Stimulated activated CD4-positive, alpha-beta T cell treated with anti-CD3 and anti-CD28 coated beads, Interleukin-1b, Interleukin-23, amount 100 ng/mL, for 4 hours (primary cell): ENCODE results near the gene SERPINB4.
"Not testable (repeated sequence)": the region's sequence is repeated elsewhere in the genome, so short reads cannot be mapped to it uniquely, and the experiment has no call there.

Source experiments
- DNase-seq, 2 donors: peaks; one replicate each; pipeline ENCODE4 v3.0.0-alpha.2; 2020; ENCODE audit warnings: low read depth in 2 of 2

SERPINB4 gene

DNA sequence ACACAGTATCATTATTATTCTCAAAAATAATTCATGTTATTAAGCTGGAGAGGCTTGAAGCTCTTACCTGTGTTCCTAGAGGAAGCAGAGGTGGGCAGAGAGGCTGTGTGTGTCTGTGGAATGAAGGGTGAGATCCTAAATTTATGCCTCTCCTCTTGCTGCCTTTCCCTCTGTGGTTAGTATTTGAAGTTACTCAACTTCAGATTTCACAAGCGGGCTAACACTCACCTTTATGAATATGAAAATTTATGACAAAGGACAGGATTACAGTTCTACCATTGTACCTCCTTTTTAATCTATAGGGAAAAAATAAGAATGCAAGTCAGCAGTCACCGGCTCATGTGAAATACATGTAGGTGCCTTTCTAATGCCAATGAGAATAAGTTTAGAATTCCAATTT is at the start of gene SERPINB4:
TSS of gene SERPINB4 (minus strand) at position 115 of the 400 bp plus-strand sequence. CDS start 679 bp downstream, outside the sequence.
- DNase-seq = not testable (repeated sequence)

DNA sequence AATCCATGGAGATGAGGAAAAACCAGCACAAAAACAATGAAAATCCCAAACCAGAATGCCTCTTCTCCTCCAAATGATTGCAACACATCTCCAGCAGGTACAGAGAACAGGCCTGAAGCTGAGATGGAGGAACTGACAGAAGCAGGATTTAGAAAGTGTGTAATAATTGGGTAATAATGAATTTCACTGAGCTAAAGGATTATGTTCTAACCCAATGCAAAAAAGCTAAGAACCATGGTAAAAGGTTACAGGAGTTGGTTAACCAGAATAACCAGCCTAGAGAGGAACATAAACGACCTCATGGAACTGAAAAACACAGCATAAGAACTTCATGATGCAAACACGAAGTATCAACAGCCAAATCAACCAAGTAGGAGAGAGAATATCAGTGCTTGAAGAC is 45.0 kb upstream of the SERPINB4 start:
- no peak for DNase-seq

DNA sequence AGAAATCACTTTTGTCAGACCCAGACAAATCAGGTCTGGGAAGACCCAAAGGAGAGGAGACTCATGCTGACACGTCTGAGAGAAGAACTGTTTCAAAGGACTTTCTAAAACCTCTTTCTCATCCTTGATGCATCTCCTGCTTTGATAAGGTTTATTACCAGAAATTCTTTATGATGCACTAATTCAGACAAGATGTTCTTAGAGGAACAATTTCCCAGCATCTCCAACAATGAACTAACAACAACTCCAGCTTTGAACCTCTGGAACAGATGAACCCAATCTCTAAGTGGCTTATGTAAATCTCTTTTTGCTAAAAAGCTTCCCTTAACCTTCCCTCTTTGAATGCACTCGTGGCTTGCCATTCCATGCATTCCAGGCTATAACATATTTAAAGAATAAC is 42.8 kb upstream of the SERPINB4 start:
- no peak for DNase-seq

DNA sequence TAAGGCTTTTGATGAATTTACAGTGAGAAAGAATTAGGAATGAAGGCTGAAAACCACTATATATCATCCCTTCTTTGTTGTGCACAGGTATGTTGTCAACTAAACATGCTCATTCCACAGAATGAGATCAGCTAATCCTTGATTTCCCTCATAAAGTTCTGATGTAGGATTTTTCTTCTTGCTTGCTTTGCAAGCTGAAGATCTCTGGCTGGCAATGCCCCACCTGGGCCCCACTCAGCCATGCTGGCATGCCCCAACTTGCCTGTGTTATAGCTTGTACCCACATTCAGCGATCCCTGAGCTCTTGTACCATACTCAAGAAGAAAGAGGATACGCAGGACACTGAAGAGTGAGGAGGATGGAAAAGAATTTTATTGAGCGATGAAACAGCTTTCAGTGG is 40.7 kb upstream of the SERPINB4 start:
- DNase-seq = no peak

DNA sequence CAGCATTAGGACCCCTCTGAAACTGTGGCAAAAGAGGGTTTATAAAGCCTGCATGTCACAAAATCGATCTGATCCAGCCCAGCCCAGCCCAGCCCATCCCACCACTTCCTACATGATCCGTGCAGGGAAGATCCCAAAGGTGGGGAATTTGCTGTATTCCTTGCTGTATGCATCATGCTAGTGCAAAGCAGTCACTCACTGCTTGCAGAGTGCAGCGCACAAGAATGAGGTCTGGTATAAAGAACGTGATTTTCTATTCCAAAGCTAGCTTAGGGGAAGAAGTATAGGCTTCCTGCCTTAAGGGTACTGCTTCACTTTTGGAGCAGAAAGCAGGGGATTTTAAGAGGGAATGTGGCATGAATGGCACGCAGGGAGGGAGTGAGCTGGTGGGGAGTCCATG is 39.8 kb upstream of the SERPINB4 start:
- no peak for DNase-seq

DNA sequence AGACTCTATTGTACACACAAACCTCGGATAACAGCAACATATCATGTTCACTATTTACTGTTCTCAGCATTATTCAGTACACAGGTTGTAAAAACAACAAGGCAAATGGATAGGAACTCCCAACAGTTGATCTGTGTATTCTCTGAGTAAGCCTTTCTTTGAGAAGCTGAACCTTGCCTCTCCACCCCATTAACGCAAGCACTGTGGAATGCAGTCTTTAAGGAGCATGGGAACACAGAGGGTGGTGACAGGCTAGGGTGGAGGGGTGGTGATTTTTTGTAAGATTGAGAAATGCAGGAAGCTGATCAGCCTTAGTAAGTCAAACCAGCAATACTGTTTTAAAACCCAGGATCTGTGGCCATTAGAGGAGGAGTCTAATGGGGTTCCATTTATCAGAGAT is 39.1 kb upstream of the SERPINB4 start:
- no peak for DNase-seq

DNA sequence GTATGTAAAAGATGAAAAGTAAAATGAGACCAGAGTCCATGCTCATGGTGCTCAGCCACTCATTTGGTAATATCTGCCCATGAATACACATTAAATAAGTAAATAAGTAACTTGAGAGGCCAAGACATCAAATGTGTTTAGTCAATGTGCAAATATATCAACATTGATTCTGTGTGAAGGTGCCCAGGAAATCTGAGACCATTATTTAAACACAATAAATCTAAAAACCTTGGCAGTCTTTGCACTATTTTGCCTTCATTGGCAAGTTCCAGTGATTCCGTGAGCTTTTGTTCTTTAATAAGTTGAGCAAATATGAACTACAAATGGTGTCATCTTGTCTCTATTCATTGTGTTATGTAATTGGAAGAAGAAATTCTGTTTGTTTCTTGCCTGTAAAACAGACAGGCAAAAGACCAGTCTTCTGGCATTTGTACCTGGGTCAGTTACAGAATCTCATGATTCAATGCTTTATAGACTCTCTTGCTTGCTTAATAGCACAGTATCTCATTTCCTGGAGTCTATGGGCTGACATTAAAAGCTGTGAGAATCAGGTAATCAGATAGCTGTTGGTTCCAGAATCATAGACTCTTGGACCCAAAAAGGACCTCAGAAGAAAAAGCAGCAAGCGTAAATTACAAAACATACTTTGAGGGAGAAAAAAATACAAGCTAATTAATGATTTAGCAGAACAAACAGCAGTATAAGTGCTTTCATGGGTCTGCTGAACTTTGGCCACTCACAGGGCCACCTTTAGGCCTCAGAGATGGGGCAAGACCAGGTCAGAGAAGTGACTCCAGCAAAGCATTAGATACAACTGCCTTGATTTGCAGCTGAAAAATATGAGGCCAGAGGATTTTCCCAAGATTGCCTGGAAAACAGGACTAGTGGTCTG is 37.6 kb upstream of the SERPINB4 start:
- no peak for DNase-seq

DNA sequence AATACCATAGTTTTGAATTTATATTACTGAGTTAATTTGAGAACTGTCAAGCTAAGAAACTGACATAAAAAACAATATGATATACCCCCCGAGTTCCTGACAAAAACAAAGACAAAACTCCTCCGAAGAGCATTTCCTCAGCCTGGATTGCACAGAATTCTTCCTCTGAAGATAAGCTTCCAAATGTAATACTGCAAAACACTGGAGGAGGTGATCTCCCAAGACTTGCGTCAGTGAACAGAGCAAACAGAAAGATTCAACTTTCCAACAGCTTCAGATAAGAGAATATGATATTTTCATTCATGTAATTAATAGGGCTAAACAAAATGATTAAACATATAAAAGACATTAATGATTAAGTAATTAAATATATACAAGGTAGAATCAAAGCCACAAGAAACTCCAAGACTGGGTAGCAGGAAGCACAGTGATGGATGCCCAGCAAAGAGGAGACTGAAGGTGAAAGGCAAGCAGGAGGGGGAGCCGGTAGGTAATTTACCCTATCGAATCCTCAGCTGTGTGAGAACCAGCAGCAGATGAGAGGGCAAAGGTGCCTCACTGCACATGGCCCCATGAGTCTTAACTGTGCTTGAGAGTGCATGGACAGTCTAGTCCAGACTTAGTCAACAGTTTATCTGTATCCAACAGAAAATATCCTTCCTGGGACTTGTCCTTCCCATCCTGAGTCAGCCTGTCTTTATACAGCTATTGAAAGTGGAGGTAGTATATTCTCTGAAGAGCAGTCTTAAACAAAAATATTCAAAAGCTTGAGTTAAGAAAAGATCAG is 36.0 kb upstream of the SERPINB4 start:
- no peak for DNase-seq

DNA sequence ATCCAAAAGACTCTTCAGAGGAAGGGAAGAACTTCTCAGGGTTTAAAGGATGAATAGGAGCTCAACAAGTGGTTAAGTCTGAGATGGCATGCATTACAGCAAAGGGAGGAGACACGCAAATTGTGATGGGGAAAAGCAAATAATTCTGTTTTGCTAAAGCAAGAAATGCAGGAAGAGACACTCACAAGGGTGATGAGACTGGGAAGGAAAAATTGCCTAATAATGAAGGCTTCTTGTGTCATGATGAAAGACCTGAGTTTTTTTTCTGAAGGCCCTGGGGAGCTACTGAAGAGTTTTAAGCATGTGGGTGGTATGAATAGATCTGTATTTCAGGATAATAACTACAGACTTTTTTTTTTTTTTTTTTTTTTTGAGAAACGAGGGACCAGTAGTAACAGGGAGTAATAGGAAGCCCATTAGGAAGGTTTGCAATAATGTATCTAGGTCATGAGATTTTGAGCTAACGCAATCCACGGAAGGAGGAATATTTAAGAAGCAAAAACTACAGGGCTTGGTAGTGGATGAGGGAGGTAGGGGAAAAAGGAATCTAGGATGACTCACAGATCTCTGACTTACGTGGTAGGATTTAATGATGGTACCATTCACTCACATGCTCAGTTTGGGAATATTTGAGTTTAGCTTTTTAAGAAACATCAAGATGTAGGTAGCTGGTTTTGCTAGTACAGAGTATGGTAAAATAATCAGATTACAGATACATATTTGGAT is 33.6 kb upstream of the SERPINB4 start:
- DNase-seq = no peak

DNA sequence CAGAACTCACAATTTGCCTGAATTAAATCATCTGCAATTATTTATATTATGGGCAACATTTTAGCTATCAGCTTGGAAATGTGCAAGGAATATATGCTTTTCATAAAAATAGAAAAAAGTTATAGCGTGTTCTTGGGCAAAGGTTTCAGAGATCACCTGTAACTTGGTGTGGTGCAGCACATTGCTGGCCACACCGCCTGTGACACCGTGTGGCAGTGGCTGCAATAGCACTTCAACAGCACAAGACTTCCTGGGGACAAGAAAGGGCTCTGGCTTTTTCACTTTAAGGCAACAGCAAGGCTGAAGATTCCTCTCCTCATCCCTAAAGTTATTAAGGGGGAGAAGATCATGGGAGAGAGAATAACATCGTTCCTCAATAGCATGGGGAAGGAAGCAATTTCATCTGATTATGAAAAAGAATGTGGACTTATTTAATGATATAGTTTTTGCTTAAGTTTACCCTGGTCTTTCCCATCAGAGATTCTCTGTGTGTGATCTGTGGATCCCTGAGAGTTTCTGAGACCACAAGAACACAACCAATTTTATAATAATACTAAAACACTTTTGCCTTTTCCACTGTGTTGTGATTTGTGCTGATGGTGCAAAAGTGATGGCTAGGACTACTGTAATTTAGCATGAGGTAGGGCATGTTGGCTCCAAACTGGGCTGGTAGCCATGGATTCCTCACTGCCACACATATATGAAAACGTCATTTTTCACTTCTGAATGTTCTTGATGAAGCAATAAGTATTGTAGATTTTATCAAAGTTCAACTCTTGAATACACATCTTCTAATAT is 32.7 kb upstream of the SERPINB4 start:
- DNase-seq = no peak

DNA sequence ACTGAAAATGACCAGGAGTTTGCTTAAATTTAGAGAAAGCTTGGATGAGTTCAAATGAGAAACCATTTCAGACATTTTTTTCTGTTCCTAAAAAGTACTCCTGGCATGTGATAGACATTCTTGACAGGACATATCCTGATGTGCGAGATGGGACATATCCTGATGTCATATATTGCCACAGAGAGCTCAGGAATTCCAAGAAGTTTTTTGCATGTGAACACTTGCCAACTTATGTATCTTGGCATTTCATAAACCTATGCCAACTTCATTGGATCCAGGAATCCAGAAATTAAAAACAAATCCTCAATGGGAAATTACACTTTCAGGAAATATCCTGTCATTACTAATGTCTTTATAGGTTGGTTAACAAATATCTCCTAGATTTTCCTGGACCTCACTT is 20.5 kb upstream of the SERPINB4 start:
- no peak for DNase-seq

DNA sequence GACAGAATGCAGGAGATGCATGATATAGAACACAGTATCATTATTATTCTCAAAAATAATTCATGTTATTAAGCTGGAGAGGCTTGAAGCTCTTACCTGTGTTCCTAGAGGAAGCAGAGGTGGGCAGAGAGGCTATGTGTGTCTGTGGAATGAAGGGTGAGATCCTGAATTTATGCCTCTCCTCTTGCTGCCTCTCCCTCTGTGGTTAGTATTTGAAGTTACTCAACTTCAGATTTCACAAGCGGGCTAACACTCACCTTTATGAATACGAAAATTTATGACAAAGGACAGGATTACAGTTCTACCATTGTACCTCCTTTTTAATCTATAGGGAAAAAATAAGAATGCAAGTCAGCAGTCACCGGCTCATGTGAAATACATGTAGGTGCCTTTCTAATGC is 17.7 kb upstream of the SERPINB4 start, which contains the start of gene SERPINB3:
TSS of gene SERPINB3 (minus strand) at position 144 of the 400 bp plus-strand sequence. CDS start 677 bp downstream, outside the sequence.
- DNase-seq = not testable (repeated sequence)

DNA sequence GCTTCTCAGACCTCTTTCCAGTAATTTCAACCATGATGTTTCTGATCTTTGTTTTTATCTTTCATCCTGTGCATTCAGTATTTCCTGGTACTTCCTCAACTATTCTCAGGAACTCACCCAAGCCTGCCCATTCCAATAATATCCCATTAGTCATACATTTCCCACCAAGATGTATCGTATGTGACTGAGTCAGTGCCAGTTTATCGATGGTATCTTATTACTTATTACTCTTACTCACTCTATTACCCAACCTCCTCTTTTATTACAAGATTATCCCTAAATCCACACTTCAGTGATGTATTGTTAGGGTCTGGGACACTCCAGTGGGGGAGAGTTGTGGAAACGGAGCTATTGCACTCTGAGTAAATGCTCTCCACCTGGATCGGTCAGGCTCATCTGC is 14.9 kb upstream of the SERPINB4 start:
- not testable (repeated sequence) for DNase-seq

DNA sequence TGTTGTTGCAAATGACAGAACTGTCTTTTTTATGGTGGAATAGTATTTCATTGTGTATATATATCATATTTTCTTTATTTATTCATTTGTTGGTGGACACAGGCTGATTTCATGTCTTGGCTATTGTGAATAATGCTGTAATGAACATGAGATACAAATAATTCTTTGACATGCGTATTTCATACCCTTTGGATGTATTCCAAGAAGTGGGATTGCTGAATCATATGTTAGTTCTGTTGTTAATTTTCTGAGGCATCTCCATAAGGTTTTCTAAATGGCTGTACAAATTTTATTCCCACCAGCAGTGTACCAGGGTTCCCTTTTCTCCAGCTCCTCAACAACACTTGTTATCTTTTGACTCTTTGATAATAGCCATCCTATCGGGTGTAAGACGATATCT is 6.2 kb upstream of the SERPINB4 start:
- DNase-seq = not testable (repeated sequence)

DNA sequence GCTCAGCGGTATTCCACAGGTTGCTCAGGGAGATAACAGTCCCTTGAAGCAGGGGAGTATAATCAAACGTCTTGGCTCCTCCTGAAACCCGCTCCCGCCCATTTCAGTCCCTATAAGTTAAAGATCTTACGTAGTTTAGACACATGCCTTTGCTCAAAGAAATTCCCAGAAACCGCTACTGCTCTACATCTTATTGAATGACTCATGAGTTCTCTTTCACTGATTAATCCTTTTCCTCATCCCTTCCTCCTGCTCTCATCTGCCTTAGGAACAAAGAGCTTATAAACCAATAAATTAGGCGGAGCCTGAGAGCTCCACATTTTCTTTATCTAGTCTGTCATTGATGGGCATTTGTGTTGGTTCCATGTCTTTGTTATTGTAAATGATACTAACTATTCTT is 4.2 kb upstream of the SERPINB4 start:
- no peak for DNase-seq

DNA sequence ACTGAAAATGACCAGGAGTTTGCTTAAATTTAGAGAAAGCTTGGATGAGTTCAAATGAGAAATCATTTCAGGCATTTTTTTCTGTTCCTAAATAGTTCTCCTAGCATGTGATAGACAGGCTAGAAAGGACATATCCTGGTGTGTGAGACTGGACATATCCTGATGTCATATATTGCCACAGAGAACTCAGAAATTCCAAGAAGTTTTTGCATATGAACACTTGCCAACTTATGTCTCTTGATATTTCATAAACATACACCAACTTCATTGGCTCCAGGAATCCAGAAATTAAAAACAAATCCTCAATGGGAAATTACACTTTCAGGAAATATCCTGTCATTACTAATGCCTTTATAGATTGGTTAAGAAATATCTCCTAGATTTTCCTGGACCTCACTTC is 2.9 kb upstream of the SERPINB4 start:
- no peak for DNase-seq

DNA sequence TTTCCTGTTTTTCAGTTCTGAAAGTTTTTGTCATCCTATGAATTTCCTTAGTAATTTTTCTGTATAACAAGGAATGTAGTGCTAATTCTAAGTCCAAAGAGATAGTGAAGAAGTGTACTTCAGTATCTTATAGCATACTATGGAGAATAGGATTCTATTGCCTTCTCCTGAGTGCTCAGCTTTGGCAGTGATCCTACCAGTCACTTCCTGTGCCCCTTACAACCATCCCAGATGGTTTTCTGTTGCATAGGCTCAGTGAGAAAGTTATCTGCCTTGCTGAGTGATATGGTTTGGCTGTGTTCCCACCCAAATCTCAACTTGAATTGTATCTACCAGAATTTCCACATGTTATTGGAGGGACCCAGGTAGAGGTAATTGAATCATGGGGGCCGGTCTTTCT is 638 bp upstream of the SERPINB4 start:
- DNase-seq = not testable (repeated sequence)

DNA sequence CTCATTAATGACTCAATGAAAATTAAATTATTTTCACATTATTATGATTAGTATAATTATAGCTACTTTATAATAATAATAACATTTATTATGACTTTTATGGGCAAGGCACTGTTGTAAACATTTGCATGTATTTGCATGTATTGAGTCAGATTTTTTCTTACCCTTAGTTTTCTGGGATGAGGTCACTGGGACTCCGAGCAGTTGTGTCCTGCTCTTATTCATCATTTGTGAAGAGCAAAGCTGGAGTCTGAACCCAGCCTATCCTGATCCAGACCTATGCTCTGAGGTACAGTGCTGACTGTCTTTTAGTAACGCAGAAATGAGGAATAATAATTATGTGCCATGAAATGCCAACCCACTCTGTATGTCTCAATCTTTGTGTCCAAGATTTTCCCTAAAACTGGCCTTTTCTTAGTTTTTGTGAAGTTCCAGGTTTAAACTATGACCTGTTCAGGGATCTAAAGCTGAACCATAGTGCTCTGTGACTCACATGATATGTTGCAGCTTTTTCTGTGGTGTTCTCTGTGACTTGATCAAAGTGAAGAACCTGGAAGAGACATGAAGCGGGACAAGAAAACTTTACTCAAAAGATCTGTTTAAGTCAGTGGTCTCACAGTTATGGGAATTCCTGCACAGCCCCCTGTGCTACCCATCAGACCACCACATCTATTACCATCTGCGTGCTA is 1.2 kb downstream of the SERPINB4 start:
- not testable (repeated sequence) for DNase-seq

DNA sequence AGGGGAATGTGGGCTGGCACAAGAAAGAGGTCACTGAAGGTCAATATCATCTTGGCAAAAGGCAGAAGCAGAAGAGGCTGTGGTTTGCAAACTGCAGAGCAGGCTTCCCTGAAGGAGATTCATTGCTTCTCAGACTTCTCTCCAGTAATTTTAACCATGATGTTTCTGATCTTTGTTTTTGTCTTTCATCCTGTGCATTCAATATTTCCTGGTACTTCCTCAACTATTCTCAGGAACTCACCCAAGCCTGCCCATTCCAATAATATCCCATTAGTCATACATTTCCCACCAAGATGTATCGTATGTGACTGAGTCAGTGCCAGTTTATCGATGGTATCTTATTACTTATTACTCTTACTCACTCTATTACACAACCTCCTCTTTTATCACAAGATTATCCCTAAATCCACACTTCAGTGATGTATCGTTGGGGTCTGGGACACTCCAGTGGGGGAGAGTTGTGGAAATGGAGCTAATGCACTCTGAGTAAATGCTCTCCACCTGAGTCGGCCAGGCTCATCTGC is 2.8 kb downstream of the SERPINB4 start:
- not testable (repeated sequence) for DNase-seq

DNA sequence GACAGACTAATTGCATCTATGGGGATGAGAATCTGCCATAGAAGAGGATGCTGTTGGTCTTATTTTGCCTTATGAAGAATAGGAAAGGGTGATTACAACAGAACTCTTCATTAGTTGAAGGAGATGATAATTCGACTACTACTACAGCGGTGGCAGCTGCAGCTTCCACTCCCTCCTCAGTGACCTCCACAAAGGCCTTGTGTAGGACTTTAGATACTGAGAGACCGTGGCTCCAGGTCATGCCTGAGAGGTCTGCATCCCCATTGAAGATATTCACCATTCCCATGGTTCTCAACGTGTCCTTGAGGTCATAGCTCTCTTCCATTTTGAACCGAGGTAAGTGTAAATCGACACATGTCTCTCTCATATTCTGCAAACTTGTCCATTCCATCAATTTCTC is 6.4 kb downstream of the SERPINB4 start:
- DNase-seq = no peak
